H1 (cell line): Measurements from ENCODE around the gene ELANE.

ENCODE experiments used
- CEBPB ChIP-seq: IDR thresholded peaks from 2 replicates; pipeline ENCODE4 v1.6.1; 2012; ENCODE audit warnings: low read depth, low read length
- JUND ChIP-seq: IDR thresholded peaks from 2 replicates; pipeline ENCODE4 v1.6.1; 2011; ENCODE audit warnings: mild to moderate bottlenecking, improper control_type of control experiment, low read length
- MAX ChIP-seq: IDR thresholded peaks from 2 replicates; pipeline ENCODE4 v1.6.1; 2012; ENCODE audit warnings: inconsistent platforms
- POLR2A ChIP-seq, 2 experiments: IDR thresholded peaks; 1 replicate in 1 of 2; 2 replicates in 1 of 2; pipeline ENCODE4 v1.6.1; 2011; ENCODE audit warnings: low read depth in 2 of 2, low read length in 2 of 2, mild to moderate bottlenecking in 2 of 2; ENCODE audit errors: control extremely low read depth in 1 of 2
- POLR2AphosphoS5 ChIP-seq: IDR thresholded peaks from 2 replicates; pipeline ENCODE4 v1.6.1; 2011; ENCODE audit warnings: low read depth, low read length
- RAD21 ChIP-seq, 2 experiments: IDR thresholded peaks in 1 of 2; conservative IDR thresholded peaks in 1 of 2; 2 replicates each; pipeline ENCODE4 v1.6.1; 2011; ENCODE audit warnings: low read depth in 2 of 2, low read length in 2 of 2, improper control_type of control experiment in 1 of 2, inconsistent platforms in 1 of 2, mild to moderate bottlenecking in 1 of 2, moderate library complexity in 1 of 2
- RFX5 ChIP-seq: IDR thresholded peaks from 2 replicates; pipeline ENCODE4 v1.6.1; 2011; ENCODE audit warnings: low read depth, low read length, improper control_type of control experiment, borderline replicate concordance
- SAP30 ChIP-seq: fragments of 300-600 bp; sonication (generic); IDR thresholded peaks from 2 replicates; pipeline ENCODE4 v1.7.1; 2012; ENCODE audit warnings: low read length, moderate library complexity, mild to moderate bottlenecking, inconsistent platforms; ENCODE audit not compliant: insufficient read depth, insufficient replicate concordance
- SIX5 ChIP-seq: IDR thresholded peaks from 2 replicates; pipeline ENCODE4 v1.6.1; 2011; ENCODE audit warnings: mild to moderate bottlenecking, low read depth, low read length
- TAF1 ChIP-seq: IDR thresholded peaks from 2 replicates; pipeline ENCODE4 v1.6.1; 2011; ENCODE audit warnings: mild to moderate bottlenecking, low read depth, low read length
- TEAD4 ChIP-seq: IDR thresholded peaks from 2 replicates; pipeline ENCODE4 v1.6.1; 2012; ENCODE audit warnings: low read depth, low read length, inconsistent platforms, mixed read lengths
- ZNF274 ChIP-seq: IDR thresholded peaks from 2 replicates; pipeline ENCODE4 v1.7.0; 2012; ENCODE audit warnings: low read length, borderline replicate concordance; ENCODE audit errors: extremely low read depth
- TF ChIP-seq, protein P1 (sequence below), 3 experiments: IDR thresholded peaks; 1 replicate in 2 of 3; 2 replicates in 1 of 3; pipeline versions ENCODE4 v1.5.1 to v1.6.1; 2011; ENCODE audit warnings: low read length in 3 of 3, mild to moderate bottlenecking in 3 of 3, inconsistent platforms in 2 of 3, low read depth in 1 of 3, moderate library complexity in 1 of 3; ENCODE audit not compliant: insufficient read depth in 1 of 3; ENCODE audit errors: control extremely low read depth in 1 of 3

GRCh38 chr19:887599-887998 is 35.5 kb downstream of the ELANE start:
- TF ChIP-seq SAP30 = no peak
- TF ChIP-seq POLR2A (IDR thresholded peaks at IDR 0.05; ENCODE audit: control extremely low read depth in 1 of 2, low read depth in 2 of 2, low read length in 2 of 2) = no peak
- TF ChIP-seq, protein P1, sequence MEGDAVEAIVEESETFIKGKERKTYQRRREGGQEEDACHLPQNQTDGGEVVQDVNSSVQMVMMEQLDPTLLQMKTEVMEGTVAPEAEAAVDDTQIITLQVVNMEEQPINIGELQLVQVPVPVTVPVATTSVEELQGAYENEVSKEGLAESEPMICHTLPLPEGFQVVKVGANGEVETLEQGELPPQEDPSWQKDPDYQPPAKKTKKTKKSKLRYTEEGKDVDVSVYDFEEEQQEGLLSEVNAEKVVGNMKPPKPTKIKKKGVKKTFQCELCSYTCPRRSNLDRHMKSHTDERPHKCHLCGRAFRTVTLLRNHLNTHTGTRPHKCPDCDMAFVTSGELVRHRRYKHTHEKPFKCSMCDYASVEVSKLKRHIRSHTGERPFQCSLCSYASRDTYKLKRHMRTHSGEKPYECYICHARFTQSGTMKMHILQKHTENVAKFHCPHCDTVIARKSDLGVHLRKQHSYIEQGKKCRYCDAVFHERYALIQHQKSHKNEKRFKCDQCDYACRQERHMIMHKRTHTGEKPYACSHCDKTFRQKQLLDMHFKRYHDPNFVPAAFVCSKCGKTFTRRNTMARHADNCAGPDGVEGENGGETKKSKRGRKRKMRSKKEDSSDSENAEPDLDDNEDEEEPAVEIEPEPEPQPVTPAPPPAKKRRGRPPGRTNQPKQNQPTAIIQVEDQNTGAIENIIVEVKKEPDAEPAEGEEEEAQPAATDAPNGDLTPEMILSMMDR (IDR thresholded peaks at IDR 0.05; ENCODE audit: control extremely low read depth in 1 of 3, insufficient read depth in 1 of 3, low read depth in 1 of 3, low read length in 3 of 3) = no peak
- TF ChIP-seq MAX = no peak
- no peak for TF ChIP-seq POLR2AphosphoS5
- TF ChIP-seq JUND = no peak
- TF ChIP-seq TAF1 = no peak
- TF ChIP-seq SIX5 = no peak
- no peak for TF ChIP-seq RAD21 (IDR thresholded peaks at IDR 0.05 in 1 of 2, conservative IDR thresholded peaks at IDR 0.05 in 1 of 2; ENCODE audit: low read depth in 2 of 2, low read length in 2 of 2)
- no peak for TF ChIP-seq CEBPB
- TF ChIP-seq RFX5 = no peak
- no peak for TF ChIP-seq ZNF274
- TF ChIP-seq TEAD4 = no peak
